Superior temporal gyrus (tissue), 1 donor: Measurements from ENCODE around the gene RTL10.

Source experiments
- DNase-seq: peaks from one replicate; pipeline ENCODE4 v3.0.0-alpha.2; 2016; ENCODE audit errors: extremely low spot score

Gene RTL10

DNA sequence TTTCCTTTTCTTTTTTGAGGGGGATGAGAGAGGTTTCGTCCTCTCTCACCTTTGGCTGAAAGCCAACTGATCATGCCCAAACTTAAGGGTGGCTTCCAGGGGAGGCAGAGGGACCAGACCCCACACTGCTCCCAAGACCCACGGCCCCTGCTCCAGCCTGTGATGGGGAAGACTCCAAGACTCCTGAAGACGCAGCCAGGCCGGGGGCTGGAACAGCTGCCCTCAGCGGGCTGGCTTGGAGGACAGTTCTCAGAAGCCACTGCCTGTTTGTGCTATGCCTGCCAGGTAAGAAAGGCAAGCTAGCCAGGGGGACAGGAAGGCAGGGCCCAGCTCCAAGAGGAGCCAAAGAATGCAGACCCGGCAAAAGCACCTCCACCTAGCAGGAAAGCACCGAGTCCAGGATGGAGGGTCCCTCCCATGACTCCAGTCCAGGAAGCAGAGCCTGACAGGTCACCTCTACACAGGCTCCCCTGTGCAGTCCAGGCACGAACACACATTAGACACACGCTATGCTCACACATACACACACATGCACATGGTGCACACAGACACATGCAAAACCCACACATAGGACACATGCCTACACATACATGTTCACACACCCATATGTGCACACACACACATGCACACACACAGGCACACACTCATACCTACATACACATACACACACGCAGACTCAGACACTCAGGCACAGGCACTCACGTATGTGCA is 31.3 kb downstream of the RTL10 start:
- no peak for DNase-seq

DNA sequence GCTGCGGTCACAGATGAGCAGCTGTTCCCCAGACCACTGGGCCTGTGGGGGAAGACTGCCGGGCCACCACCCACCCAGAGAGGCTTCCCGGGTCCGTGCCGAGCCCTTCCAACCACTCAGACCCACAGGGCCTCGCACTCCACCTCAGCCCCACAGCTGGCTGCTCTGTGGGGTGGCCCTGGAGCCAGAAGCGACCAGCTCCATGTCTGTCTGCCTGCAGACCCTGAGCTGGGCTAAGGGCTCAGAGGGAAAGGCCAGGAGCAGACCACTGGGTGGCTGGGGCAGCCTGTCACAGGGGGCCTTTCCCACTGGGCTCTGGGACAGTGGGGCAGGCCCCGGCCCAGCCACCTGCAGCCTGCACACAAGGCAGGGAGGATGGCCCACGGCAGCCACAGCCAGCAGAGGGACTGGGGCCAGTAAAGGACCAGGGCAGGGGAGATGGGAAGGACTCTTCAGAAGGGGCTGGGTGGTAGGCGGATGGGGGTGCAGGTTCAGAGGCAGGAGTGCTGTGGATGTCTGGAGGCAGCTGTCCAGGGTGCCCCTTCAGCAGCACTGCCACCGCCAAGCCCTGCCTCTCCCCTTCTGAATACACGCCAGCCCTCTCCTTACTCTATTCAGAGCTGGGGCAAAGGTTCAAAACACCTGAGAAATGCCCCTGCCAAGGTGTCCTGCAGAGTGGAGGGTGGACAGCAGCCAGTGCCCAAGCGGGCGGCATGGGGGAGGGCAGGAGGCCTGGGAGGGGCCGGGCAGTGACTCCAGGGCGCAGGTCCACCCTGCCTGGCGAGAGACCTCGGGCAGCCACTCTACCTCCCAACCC is 32.2 kb downstream of the RTL10 start:
- no peak for DNase-seq

DNA sequence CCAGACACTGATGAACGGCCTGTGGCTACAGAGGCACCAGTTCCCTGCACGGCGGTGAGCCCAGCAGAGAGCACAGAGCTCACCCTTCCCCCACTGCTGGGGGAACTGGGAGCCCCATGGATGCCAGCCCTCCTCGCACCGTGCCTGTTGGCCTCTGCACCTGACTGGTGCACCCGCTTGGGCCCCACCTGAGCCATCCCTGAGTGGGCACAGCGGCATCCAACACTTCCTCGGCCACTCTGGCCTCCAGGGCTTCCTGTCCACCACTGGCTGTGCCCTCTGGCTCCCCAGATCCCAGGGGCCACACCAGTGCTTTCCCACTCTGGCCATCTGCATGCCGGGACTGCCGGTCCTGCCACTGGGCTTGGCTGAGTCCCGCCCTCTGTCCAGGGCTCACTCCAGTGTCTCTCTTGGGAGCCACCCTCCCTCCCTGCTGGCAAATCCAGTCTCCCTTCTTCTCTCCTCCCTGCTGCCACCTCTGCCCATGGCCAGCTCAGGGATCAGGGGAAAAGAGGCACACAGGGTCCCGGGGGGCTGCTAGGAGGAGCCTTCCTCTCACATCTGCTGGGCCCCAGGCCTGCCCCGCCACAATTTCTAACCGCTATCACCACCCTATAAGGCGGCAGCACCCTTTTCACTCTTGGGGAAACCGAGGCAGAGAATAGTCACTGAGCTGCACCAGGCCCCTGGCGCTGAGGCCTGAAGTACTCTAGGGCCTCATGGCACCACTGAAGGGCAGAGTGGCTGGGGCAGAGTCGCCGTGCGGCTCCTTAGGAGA is 33.0 kb downstream of the RTL10 start:
- no peak for DNase-seq

DNA sequence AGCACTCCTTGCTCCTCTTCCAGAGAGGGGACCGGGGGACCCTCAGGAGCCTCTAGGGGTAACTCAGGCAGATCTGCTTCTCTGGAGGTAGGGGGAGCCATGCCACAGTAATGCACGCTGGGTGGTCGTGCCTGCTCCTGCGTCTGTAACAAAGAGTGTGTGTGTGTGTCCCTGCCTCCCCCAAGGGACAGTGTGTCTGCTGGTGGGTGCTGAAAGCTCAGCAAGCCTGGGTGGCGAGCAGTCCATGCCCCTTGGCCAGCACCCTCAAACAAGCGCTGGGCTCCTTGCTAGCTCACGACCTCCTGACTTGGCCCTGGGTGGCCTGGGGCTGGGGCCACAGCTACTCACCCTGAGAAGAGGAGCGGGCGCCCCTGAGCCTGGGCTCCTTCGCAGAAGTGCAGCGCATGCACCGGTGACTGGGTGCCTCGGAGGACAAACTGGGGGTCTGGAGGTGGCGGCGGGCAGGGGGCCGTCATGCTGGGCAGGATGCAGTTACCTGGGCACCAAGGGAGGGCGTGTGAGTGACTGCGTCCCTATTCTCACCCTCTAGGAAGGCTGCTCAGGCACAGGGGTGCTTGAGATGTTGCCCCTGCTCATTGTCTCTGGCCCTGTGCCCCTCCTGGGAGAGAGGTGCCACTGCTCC is 33.7 kb downstream of the RTL10 start:
- no peak for DNase-seq

DNA sequence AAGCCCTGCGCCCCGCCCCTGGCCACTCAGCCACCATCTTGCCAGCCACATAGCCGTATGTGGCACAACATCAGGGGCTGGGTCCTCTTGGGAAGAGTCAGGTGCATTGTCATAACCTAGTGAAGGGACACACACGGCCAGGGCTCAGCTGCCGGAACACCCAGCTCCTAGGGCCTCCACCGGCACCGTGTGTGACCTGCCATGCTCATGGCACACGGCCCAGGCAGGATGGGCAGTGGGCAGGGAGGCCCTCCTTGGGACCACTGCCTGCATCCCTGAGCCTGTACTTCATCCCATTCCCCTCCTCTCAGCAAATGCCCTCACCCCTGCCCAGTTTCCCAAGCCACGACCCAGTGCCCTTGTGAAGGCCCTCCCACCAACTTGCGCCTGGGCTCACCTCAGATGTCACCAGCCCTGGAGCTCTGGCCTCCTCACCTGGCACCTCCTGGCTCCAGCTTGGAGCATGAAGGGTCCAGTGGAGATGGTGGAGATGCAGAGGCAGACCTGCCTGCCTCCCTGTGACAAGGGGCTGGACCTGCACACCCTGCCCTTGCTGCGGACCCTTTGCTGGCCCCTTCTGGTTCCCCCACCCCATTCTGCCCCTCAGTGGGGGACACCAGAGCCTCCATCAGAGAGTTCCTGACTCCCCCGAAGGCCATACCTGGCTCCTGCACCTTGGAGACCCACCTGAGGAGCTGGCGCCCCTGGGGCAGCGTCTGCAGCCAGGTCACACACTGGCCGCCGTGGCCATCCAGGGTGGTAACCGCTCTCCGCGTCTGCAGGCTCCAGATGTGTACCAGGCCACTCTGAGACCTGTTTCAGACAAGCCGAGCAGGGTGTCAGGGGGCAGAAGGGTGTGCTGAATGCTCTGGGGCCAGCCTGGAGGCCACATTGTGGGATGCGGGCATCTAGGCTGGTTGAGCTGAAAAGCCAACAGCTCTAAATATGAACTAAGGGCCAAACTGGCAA is 34.5 kb downstream of the RTL10 start:
- DNase-seq = no peak

DNA sequence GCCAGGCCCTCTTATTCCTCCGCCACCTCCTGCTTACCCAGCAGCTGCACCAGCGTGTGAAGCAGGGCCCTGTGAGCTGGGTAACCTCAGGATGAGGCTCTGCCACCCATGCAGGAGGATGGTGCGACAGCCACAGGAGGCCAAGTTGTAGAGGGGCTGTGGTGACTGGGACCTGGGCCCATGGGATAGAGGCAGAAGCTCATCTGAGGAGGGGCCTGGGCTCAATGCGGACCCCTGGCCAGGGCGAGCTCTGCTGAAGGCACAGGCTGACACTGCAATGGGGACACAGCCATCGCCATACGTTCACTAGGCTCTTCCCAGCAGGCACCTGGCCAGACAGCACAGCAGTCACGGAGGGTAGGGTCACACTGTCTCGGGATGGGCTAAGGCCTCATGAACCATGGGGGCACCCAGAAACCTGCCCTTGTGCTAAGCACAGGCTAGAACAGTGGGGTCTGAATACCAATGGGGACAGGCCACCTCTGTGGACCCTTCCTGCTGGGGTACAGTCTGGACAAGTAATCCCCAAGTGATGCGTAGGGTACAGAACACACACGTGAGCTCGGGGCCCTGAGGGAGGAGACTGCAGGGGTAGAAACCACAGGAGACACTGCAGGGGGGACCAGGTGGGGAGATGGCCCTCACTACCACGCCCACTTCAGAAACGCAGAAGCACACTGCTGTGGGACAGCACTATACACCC is 35.3 kb downstream of the RTL10 start:
- DNase-seq = no peak

DNA sequence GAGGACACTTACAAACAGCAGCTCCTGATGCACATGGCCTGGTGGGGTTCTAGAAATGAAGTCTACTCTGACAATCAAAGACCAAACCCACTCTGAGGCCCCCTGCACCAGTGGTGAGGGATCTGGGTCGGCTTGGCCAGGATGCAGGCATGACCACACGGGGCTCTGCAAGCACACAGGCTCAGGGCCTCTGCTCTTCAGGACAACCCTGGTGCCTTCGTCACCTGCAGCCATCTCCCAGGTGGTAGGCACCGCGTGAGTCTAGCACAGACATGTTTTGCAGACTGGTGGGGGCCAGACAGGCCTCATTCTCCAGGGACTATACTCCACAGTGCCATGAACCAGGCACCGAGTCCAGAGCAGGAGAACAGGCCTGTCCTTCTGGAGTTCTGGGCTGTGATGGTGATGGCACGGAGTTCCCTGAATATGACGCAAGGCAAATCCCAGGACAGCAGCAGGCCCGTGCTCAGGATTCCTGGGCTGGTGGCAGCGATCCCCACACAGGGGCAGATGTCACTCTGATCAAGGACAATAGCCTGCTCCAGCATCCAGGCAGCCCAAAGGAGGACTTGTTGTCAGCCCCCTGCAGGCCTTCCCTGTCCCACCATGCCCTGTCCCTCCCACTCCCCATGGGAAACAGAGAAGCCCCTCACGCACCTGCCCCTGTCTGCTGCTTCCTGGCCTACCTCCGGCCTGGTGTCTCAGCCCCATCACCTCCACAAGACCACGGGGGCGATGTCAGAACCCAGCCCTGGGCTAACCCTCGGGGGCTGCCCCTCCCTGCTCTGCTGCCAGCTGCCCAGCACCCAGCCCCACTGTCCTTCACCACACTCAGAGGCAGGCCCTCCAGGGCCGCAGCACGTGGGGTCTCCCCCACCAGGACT is 36.1 kb downstream of the RTL10 start:
- no peak for DNase-seq

DNA sequence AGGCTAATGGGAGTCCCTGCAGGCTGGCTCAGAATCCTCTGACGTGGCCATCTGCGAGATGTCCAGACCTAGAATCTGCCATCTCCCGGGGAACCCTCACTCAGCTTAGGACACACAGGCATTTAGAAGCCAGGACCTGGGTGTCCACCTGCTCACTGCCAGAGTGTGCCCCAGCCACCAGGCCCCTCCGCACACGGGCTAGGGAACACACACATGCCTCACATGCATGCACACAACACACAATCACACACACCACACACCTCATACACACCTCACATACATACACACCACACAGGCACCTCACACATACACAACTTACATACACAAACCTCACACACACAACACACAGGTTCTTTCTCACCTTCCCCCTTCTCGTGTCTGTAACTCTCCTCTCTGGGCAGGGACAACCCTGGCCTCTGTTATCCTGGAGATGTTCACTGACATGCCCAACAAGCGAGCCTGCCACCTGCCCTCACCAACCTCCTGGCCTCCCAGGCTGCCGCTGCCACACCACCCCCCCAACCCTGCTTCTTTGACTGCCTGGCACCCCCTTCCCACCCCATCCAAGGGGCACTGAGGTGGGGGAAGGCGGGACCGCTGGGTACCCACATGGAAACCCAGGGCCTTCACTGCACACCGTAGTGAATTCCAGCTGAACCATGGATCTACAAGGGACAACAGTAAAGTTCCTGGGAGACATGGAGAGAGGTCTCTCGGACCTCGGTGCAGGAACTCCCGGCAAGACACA is 38.1 kb downstream of the RTL10 start:
- no peak for DNase-seq

DNA sequence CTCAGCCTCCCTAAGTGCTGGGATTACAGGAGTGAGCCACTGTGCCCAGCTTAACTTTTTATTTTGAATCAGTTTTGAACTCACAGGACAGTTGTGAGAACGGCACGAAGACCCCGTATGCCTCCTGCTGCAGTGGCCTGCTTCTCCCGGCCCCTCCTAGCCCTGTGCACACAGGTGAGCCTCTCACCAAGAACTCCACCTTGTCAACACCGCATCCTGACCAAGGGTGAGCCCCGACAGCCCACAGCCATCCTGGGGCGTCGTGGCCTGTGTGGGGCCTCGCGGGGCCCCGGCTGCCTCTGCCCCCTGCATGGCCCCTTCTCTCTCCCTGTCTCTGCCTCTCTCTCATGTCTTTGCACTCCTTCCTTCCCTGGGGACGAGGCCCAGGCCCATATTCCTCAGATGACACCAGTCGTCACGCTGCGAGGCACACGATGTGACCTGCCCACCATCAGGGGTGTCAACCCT is 38.8 kb downstream of the RTL10 start:
- DNase-seq = no peak

DNA sequence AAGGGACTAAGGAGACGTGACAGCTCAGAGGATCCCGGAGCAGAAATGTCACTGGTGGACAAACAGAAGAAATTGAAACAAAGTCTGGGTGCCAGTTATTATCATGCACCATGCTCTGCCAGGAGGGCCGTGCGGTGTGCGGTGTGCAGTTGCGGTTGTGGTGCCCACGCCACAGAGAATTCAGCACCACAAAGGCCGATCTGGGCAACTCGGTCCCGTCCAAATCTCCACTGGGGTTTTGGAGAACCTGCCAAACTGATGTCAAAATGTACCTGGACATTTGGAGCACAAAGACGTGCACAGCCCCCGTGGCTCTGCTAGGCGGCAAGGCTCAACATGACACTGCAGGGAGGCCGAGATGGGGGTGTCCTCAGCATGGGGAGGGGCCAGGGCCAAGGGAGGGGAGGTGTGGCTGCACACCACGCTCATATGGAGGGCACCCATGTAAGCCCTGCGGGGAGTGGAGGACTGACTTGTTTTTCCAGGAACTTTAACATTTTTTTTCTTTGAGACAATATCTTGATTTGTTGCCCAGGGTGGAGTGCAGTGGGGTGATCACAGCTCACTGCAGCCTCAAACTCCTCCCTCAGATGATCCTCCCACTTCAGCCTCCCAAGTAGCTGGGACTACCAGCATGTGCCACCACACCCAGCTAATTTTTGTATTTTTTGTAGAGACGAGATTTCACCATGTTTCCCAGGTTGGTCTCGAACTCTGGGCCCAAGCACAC is 39.4 kb downstream of the RTL10 start:
- no peak for DNase-seq

DNA sequence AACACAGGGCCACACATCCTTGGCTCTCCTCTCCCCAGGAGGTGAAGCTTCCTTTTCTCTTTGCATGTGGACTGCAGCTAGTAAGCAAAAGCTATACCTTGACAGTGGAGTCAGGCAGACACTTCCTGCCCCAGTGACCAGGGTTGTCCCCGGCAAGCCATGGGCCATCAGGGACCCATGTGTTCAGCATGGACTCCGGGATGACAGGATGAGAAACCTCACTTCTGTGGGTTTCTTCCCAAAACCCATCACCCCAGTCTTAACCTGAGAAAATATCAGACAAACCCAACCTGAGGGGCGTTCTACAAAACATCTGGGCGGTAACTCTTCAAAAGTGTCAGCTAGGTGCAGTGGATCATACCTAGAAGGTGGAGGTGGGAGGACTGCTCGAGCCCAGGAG is 40.2 kb downstream of the RTL10 start:
- DNase-seq = no peak

DNA sequence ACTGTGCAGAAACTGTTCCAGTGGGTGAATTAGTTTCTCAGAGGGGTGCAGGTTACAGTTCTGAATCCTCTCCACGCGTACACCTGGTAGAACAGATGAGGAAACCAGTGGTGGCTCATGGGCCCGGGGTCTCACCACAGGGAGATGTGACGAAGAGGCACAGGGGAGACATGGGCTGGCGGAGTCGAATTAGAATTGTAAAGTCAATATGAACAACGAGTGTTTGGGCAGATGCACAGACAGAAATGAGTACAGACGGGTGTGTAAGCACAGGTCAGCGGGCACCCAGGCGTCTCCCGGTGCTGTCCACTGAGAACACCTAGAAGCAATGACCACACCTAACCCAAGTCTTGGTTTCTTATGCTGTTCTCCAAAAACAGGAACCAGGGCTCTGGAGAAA is 41.8 kb downstream of the RTL10 start:
- no peak for DNase-seq

DNA sequence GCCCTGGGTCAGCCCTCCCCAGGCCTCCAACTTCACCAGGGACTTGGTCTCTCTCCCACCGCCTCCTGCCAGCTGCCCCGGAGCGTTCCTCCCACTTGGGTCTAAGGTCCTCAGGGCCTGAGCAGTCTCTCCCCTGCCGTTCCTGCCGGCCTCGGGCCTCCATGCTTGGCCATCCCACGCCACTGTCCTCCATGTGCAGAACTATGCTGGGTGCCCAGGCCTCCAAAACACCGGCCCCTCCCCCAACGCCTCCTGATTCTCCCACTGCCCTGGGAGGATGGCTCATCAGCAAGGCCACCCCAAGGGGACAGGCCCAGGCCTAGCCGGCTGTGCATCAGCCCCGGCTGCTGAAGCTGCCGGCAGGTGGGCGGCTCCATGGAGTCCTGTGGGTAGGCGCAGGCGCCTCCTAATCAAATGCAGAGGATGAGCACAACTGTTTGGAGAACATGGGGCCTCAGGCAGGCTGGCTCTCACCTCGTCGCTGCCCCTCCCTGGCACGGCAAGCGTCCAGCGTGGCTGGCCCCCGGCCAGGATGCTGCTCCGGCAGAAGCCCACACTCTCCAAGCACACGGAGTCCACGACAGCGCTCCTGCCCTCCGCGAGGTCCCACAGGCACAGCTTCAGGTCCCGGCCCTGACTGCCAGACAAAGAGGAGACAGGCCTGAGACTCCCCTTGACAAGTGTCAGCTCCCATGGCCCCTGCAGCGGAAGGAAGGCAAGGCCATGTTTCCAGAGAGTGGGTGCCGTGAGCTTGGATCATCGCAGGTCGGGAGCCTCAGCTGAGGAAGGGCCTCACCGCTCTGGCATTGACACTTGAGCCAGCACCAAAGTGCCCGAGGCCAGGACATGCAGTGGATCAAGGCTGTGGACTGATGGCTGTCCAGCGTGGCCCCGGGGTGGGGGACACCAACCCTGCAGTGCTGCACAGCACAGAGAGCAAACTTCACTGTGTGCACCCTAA is 42.6 kb downstream of the RTL10 start:
- DNase-seq = no peak

DNA sequence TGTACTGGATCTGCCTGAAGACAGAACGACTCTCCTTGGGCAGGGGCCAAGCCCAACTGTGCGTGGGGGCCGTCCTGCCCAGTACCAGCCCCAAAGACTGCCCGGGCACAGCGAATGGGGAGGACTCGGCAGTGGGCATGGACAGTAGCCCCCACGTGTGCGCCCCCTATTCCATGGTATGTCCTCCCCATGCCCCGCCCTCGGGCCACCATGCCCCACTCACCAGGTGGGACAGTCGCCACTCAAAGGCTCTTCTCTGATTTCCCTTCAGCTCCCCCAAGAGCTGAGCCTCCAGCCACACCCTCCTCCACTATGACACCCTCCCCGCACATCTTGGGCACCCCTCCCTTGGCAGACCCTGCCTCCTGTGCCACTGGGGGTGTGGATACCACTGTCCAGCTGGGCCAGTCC is 43.5 kb downstream of the RTL10 start:
- no peak for DNase-seq

DNA sequence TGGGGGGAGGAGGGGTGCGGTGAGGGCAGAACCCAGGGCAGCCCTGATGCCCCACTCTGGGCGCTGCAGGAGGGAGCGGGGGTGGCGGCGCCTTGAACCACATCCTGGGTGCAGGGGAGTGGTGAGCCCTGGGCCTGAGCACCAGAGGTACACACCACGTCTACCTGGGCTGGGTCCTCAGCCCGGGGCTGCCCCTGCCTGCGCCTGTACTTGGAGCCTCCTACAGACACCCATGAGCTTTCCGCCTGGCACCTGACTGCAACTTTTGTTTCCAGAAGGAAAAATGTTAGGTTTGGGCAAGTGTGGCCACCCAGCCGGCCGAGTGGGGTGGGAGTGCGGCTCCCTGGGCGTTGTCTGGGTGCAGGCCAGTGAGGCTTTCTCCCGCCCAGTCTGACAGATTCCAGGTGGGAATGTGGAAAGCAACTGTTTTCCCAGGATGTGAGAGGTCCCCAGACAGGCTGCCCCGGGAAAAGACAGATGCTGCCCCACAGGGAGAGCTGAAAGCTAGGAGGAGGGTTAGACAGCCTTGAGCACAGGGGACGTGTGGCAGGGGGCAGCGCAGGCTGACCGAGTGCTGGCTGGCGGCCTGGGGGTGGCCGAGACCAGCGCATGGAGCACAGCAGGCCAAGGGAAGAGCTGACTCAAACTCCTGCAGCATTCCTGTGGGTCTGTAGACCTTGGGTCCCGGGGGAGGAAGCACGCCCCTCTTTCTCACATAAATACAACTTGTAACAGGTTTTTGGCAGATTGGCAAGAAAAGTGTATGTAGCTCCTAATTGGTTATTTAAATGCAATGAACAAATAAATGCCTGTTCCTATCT is 44.1 kb downstream of the RTL10 start:
- no peak for DNase-seq

DNA sequence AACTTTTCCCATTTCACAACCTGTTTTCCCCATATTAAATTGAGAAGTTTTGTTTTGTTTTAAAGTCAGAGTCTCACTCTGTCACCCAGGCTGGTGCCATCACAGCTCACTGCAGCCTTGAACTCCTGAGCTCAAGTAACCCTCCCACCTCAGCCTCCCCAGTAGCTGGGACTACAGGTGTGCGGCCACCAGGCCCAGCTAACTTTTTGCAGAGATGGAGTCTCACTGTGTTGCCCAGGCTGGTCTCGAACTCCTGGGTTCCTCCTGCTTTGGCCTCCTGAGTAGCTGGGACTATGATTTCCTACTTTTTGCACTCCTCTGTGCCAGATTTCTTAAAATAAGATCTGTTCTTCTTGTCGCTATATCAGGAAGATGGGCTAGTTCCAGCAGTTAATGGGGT is 44.9 kb downstream of the RTL10 start:
- no peak for DNase-seq
